Measurements from ENCODE around the gene BMP5. TPM values are rescaled to one million over a fixed set of nuclear protein-coding genes. Genes with fewer than 3 reads are reported as not detected.
A peak's percentile ranks its signal among the peaks of the same experiment; 100 is the strongest.

Gene BMP5
- total RNA-seq, 1 experiment from 2014 or later = not detected

DNA sequence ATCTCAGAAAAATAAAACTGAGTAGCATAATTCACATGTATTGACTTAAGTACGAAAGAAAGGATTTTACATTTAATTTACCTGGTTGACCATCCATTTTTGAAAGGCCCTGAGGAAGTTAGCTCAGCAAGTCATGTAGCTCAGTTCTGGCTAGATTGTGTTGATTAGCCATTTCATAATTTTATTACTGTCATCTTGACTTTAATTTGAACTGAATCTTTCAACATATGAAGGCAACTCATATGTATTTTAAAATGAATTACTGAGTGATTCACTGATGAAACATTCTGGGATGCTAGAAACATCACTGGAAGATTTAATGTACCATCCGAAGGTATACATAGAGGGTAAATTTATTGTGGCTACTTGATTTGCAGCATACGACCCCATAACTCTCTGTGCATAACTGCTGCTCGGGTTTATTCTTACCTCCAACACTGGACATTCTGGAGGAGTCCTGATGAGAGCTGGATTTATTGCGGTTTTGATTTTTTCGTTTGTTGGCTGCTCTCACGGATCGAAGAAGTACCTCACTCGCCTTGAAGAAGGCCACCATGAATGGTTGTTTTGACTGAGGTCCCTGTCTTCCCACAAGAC, 101.7 kb downstream of the BMP5 start:
- CTCF ChIA-PET = interaction anchor here (0.8 kb wide), 1 partner anchor 12 kb away, joined by 3 read pairs; no protein-coding TSS in a partner anchor
- DNase-seq (ENCODE audit: unreplicated experiment) = no peak

DNA sequence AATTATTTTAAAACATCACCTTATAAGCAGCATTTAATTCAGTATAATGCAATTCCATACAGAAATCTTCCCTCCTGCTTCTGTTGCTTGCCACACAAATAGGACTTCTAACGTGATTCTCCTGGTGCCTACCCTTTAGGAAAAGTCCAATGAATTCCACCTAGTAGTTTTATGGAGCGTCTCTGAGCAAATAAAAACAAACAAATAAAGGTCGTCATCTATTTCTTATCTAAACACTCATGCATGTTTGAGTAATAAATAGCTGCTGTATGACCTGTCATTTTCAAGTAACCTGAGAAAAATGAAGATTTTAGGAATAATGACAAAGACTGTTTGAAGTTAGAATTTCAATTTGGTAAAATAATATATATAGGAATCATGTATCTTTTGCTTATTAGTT, 102.7 kb downstream of the BMP5 start:
- BruUV-seq (replicated peaks) = no TSS peak

More for the DNA sequence above, 101.7 kb downstream of the BMP5 start:
- Mint-ChIP-seq H3K27me3 (ENCODE audit: insufficient read depth, unreplicated experiment) (no peaks in the 10 kb centered on the region), H3K4me1 (ENCODE audit: insufficient read depth, unreplicated experiment) (peaks cover 13% of the 10 kb centered on the region), H3K36me3 (ENCODE audit: insufficient read depth, unreplicated experiment) (no peaks in the 10 kb centered on the region), H3K27ac (ENCODE audit: low read depth, unreplicated experiment) (no peak overlapping the region), H3K4me3 (ENCODE audit: unreplicated experiment) (no peak overlapping the region), H3K9me3 (ENCODE audit: unreplicated experiment) (no peaks in the 10 kb centered on the region)
- TF ChIP-seq, protein P1, sequence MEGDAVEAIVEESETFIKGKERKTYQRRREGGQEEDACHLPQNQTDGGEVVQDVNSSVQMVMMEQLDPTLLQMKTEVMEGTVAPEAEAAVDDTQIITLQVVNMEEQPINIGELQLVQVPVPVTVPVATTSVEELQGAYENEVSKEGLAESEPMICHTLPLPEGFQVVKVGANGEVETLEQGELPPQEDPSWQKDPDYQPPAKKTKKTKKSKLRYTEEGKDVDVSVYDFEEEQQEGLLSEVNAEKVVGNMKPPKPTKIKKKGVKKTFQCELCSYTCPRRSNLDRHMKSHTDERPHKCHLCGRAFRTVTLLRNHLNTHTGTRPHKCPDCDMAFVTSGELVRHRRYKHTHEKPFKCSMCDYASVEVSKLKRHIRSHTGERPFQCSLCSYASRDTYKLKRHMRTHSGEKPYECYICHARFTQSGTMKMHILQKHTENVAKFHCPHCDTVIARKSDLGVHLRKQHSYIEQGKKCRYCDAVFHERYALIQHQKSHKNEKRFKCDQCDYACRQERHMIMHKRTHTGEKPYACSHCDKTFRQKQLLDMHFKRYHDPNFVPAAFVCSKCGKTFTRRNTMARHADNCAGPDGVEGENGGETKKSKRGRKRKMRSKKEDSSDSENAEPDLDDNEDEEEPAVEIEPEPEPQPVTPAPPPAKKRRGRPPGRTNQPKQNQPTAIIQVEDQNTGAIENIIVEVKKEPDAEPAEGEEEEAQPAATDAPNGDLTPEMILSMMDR (IDR thresholded peaks at IDR 0.05; ENCODE audit: unreplicated experiment) = no peak
- intact Hi-C loops (cut with micrococcal nuclease) = no loop called here
- BruUV-seq (replicated peaks) = no TSS peak
- POLR2A ChIA-PET = interaction anchor here (1.0 kb wide), 1 partner anchor 21 kb away, joined by 3 read pairs; no protein-coding TSS in a partner anchor

DNA sequence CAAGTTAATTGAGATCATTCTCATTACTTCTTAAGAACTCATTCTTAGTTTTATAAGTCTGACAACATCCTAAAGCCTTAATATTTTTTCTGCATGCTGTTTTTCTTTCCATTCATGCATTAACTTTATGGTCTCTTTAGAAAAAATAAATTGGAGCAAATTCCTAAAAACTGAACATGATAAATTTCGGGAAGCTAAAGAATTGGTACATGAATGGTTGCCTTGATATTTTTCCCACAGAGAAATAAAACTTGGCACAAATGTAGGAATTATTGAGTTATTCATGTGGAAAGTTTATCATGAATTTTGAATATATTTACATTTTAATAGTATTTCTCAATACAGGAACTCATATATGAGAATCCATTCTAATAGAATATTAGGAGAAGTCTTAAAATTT, 115.9 kb downstream of the BMP5 start:
- H3K27me3 Mint-ChIP-seq (ENCODE audit: insufficient read depth, unreplicated experiment) = no peaks in the 10 kb centered on the region
- DNase-seq (ENCODE audit: unreplicated experiment) = no peak
- BruUV-seq (replicated peaks) = no TSS peak
- H3K4me3 Mint-ChIP-seq (ENCODE audit: unreplicated experiment) = no peak overlapping the region
- peaks cover 7% of the 10 kb centered on the region for H3K36me3 Mint-ChIP-seq (ENCODE audit: insufficient read depth, unreplicated experiment)
- peak overlapping the region; percentile 94 for H3K27ac Mint-ChIP-seq (ENCODE audit: low read depth, unreplicated experiment)
- ChIA-PET POLR2A (interaction anchor here (0.6 to 3.6 kb wide), 6 partner anchors 9 to 141 kb away, joined by 3 to 24 read pairs (median 4); no protein-coding TSS in a partner anchor), CTCF (no interaction called here)
- H3K9me3 Mint-ChIP-seq (ENCODE audit: unreplicated experiment) = peaks cover 8% of the 10 kb centered on the region
- TF ChIP-seq, protein P1 (IDR thresholded peaks at IDR 0.05; ENCODE audit: unreplicated experiment) = no peak
- peaks cover 42% of the 10 kb centered on the region for H3K4me1 Mint-ChIP-seq (ENCODE audit: insufficient read depth, unreplicated experiment)
- intact Hi-C loops (cut with micrococcal nuclease) = loop anchor here (5.0 to 10.0 kb wide), 3 partner anchors 108 to 125 kb away; no protein-coding TSS in a partner anchor

More for the DNA sequence above, 102.7 kb downstream of the BMP5 start:
- intact Hi-C loops (cut with micrococcal nuclease) = no loop called here
- Mint-ChIP-seq H3K4me3 (ENCODE audit: unreplicated experiment) (no peak overlapping the region), H3K9me3 (ENCODE audit: unreplicated experiment) (no peaks in the 10 kb centered on the region), H3K36me3 (ENCODE audit: insufficient read depth, unreplicated experiment) (no peaks in the 10 kb centered on the region), H3K27me3 (ENCODE audit: insufficient read depth, unreplicated experiment) (no peaks in the 10 kb centered on the region), H3K4me1 (ENCODE audit: insufficient read depth, unreplicated experiment) (peaks cover 7% of the 10 kb centered on the region), H3K27ac (ENCODE audit: low read depth, unreplicated experiment) (no peak overlapping the region)
- POLR2A ChIA-PET = no interaction called here
- TF ChIP-seq, protein P1 (IDR thresholded peaks at IDR 0.05; ENCODE audit: unreplicated experiment) = no peak
- no peak for DNase-seq (ENCODE audit: unreplicated experiment)
- CTCF ChIA-PET = no interaction called here

DNA sequence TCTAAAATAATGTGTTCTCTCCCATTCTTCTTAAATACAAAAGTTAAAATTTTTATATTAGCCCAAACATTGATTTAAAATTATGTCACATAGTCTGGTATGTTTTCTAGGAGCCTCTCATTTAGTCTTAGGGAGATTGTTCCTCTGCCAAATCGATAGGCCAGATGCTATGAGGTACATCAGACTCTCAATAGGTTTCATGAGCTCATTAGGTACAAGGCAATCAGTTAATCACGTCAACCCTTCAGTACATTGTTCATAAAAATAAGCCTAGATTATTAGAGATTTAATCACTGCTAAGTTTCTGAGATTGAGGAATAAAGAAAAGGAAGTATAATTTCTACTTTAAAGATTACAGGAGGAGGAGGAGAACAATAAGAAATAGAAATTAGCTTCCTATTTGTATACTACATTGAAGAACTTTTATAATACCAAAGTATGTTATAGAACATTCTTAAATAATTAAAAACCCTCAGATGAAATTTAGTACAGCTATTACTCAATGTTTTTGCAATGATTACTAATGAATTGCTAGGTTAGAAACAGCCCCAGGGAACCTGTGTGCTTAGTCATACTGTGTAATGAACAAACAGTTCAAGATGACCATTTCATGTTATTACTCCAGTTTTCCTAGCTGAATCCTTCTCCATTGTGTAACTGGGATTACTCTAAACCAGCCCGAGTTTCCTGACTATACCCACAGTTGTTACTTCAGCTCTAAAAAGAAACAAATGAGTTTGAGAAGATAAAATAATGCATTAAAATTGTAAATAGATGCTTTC, 117.0 kb downstream of the BMP5 start:
- Mint-ChIP-seq H3K27me3 (ENCODE audit: insufficient read depth, unreplicated experiment) (no peaks in the 10 kb centered on the region), H3K4me1 (ENCODE audit: insufficient read depth, unreplicated experiment) (peaks cover 45% of the 10 kb centered on the region), H3K27ac (ENCODE audit: low read depth, unreplicated experiment) (peak overlapping the region; percentile 94), H3K4me3 (ENCODE audit: unreplicated experiment) (peak overlapping the region; percentile 63), H3K9me3 (ENCODE audit: unreplicated experiment) (peaks cover 8% of the 10 kb centered on the region), H3K36me3 (ENCODE audit: insufficient read depth, unreplicated experiment) (peaks cover 7% of the 10 kb centered on the region)
- intact Hi-C loops (cut with micrococcal nuclease) = loop anchor here (5.0 to 10.0 kb wide), 3 partner anchors 109 to 124 kb away; no protein-coding TSS in a partner anchor
- TSS peak; percentile 94 for BruUV-seq (replicated peaks)
- TF ChIP-seq, protein P1 (IDR thresholded peaks at IDR 0.05; ENCODE audit: unreplicated experiment) = no peak
- peak; percentile 97 for DNase-seq (ENCODE audit: unreplicated experiment)
- ChIA-PET CTCF (interaction anchor here (0.5 kb wide), 1 partner anchor 195 kb away, joined by 4 read pairs; no protein-coding TSS in a partner anchor), POLR2A (interaction anchor here (0.6 to 3.6 kb wide), 15 partner anchors 12 to 1798 kb away, joined by 3 to 24 read pairs (median 3); no protein-coding TSS in a partner anchor)

All from MCF 10A (cell line).